HS-5 (cell line): ENCODE measurements around the gene CFAP97D2.
"Not testable (repeated sequence)": the region's sequence is repeated elsewhere in the genome, so short reads cannot be mapped to it uniquely, and the experiment has no call there.

Source experiments
- DNase-seq: peaks from one replicate; pipeline ENCODE4 v3.0.0-alpha.2; 2012; ENCODE audit warnings: low read depth

The CFAP97D2 gene

GRCh38 chr13:114179087-114179658, at the start of gene CFAP97D2:
CFAP97D2 (plus strand) TSS chr13:114179257; CDS start chr13:114179331, 74 bp downstream.
- DNase-seq, result no peak

GRCh38 chr13:114129649-114130062, 49.4 kb upstream of the CFAP97D2 start:
- no peak for DNase-seq

DNA sequence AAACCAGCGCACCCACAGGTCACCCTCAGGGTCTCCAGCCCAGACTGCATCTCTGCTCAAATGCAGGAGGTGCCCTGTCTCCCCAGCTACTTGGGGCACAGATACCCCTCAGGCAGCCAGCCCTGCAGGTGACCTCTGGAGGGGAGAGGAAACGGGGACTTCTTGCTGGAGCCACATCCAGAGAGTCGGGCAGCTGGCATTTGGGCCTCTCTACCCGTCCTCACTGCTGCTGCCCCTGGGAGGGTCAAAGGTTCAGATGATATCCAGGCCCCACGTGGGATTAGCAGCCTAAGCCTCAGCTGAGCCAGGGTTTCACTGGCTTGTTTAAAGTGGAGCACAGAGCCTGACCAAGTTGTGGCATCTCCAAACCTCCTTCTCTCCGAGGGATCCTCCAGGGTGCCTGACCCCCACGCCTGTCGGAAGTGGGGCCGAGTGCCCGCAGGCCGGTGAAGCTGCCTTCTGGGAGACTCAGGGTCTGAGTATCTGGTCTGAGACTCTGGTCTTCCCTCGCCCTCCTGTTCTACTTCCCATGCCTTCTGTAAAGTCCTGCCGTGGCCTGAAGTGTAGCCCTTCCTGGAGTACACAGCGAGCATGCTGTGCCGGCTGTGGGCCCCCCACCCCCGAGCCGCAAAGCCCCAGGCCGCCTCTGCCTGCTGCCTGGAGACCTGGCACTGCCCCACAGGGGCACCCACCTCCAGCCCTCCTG, 48.8 kb upstream of the CFAP97D2 start:
- no peak for DNase-seq

GRCh38 chr13:114130837-114131582, 48.0 kb upstream of the CFAP97D2 start:
- peak; percentile 45 for DNase-seq

- no peak for DNase-seq
Measured at GRCh38 chr13:114131583-114132418, 47.3 kb upstream of the CFAP97D2 start.

DNA sequence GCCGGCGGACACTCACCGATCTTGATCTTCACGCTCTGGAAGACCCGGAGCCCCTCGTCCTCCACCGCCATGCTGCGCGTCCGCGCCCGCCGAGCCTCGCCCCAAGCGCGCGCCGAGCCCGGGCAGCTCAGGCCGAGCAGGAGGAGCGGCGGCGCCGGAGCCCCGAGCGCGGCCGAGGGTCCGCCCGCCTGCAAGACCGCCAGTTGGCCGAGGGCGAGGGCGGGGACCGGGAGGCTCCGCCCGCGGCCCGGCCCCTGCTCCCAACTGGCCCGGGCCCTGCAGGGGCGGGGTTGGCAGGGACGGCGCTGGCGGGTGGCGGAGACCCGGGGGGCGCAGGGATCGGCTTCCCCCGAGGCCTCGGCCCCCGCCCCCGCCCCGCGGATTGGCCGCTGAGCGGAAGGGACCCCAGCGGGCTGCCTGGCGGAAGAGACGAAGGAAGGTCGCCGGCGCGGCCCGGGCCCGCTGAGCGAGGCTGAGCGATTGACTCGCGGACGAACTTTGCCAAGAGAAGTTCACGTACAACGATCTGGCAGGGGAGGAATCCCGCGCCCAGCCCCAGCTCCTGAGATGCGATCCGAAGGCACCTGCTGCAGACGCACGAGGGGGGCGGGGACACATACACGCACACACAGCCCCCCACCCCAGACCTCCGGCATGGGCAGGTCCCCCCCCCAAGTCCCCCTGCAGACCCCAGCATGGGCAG, 46.5 kb upstream of the CFAP97D2 start, which contains the start of gene RASA3:
RASA3 (minus strand) TSS at position 205 of the 703 bp plus-strand sequence; CDS start at position 71, 134 bp downstream.
- DNase-seq, result no peak

- not testable (repeated sequence) for DNase-seq
Measured at GRCh38 chr13:114133126-114133525, 45.9 kb upstream of the CFAP97D2 start.

DNA sequence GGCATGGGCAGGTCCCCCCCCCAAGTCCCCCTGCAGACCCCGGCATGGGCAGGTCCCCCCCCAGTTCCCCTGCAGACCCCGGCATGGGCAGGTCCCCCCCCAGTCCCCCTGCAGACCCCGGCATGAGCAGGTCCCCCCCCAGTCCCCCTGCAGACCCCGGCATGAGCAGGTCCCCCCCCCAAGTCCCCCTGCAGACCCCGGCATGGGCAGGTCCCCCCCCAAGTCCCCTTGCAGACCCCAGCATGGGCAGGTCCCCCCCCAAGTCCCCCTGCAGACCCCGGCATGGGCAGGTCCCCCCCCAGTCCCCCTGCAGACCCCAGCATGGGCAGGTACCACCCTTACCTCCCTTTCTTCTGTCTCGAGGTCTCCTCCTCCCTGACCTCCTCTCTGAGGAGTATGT, 45.5 kb upstream of the CFAP97D2 start:
- DNase-seq, result not testable (repeated sequence)

DNA sequence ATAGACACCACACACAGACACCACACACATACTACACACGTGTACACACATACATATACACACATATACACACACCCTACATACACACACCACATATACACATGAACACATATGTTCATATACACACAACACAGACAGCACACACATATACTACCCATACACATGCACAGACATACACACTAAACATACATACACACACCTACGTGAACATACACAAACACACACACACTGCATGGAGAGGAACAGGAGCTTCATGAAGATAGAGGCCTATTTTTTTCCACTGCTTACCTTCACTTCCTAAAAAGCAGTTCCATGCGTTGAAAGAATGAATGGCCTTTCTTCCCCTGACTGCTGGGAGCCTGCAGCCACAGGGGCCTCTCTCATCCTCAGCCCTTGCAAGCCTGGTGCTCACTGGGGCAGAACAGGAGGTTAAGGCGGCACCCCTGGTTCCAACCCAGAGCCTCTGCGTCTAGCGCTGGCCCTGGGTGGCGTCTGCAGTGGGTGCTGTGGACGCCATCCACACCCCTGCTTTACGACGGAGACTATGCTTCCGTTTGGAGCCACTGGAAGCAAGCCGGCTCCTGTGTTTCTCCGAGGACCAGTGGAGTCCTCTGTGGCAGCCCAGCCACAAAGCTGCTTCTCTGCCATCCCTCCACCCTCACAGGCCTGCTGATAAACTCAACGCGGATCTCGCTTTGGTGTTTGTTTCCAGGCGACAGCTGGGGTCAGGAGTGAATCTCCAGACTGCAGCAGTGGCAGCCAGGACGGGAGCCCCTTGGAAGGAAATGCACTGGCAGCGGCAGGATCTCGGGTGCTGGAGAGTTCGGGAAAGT, 44.7 kb upstream of the CFAP97D2 start:
- DNase-seq, result no peak

- DNase-seq, result no peak
Measured at GRCh38 chr13:114134944-114135610, 44.0 kb upstream of the CFAP97D2 start.

GRCh38 chr13:114135731-114136171, 43.3 kb upstream of the CFAP97D2 start:
- no peak for DNase-seq

DNA sequence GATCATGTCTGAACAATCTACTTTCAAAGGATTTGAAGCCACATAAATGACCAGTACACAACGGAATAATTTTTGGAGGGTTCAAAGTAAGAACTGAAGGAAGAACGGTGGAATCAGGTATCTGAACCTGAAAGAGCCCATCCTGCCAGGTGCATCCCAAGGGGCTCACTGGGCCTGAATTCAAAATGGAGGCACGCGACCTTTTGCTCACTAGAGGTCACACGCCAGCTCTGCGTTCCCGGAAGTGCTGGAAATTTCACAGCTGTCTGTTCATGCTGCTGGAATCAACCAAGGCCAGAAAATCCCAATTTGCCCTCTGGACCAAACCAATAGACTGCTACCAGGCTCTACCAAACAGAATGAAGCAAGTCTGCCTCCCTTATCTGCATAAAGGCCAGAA, 42.5 kb upstream of the CFAP97D2 start:
- DNase-seq, result no peak

- DNase-seq, result no peak
Measured at GRCh38 chr13:114140131-114140905, 38.7 kb upstream of the CFAP97D2 start.

- DNase-seq, result no peak
Measured at GRCh38 chr13:114140906-114141250, 38.2 kb upstream of the CFAP97D2 start.

- no peak for DNase-seq
Measured at GRCh38 chr13:114141261-114141996, 37.6 kb upstream of the CFAP97D2 start.

- DNase-seq, result no peak
Measured at GRCh38 chr13:114142137-114142550, 36.9 kb upstream of the CFAP97D2 start.

DNA sequence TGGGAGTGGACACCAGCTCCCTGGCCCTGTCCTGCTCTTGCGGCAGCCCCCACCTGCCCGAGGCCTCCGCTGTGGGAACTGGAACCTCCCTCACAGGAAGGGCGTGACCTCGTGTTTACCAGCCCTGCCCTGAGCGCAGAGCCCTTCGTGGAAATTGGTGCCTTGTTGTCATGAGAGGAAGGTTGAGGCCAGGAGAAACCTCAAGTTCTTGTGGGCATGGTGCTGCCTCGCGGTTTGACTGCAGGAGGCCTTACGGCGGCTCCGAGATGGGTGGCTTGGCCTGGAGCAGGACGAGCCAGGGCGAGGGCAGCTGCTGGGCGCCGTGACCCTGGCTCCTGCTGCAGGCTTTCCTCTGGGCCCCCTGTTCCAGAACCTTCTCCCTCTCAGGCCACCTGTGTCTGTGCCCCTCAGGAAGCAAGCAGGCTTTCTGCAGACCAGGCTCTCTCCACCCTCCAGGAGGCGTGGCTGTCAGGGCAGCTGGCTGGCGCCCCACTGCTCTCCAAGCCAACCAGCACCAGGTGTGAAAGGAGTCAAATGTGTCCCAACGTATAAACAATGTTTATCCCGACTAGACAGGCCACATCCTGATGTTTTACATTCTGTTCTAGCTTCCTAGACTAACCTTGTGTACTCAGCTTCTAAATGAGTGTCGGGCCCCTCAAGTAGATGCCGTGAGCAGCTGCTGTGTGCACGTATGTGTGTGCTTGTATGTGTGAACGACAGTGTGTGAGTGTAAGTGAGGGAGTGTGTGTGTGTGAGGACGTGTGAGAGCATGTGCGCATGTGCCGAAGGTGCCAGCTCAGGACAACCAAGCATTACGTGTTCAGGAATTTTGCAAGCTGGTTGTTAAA, 36.2 kb upstream of the CFAP97D2 start:
- DNase-seq, result no peak
